GM21515 (cell line): ENCODE measurements around the gene CES3.
"Not testable (repeated sequence)": the region's sequence is repeated elsewhere in the genome, so short reads cannot be mapped to it uniquely, and the experiment has no call there.

Experiments
- ATAC-seq: cut with Tn5 transposase; IDR thresholded peaks from one replicate; pipeline ENCODE4 v1.9.1; 2021; ENCODE audit not compliant: unreplicated experiment

CES3 gene

GRCh38 chr16:66964049-66964448 lies 3.0 kb downstream of the CES3 start:
- ATAC-seq: no peak

GRCh38 chr16:66968847-66969246 lies 7.8 kb downstream of the CES3 start:
- no peak for ATAC-seq

GRCh38 chr16:66970775-66971720 lies 10.0 kb downstream of the CES3 start:
- no peak for ATAC-seq

GRCh38 chr16:66972983-66973382 lies 11.9 kb downstream of the CES3 start:
- no peak for ATAC-seq

- ATAC-seq: no peak
Measured at GRCh38 chr16:66973716-66974115, 12.7 kb downstream of the CES3 start.

GRCh38 chr16:66974156-66974931 lies 13.3 kb downstream of the CES3 start:
- ATAC-seq: not testable (repeated sequence)

GRCh38 chr16:66974932-66975246 lies 13.8 kb downstream of the CES3 start:
- not testable (repeated sequence) for ATAC-seq

GRCh38 chr16:66975302-66975893 lies 14.3 kb downstream of the CES3 start:
- ATAC-seq: no peak

- no peak for ATAC-seq
Measured at GRCh38 chr16:66976746-66977145, 15.7 kb downstream of the CES3 start.

- no peak for ATAC-seq
Measured at GRCh38 chr16:66977341-66978113, 16.5 kb downstream of the CES3 start.

GRCh38 chr16:66979011-66979717 lies 18.1 kb downstream of the CES3 start:
- ATAC-seq: no peak

GRCh38 chr16:66983033-66983432 lies 22.0 kb downstream of the CES3 start:
- no peak for ATAC-seq

- ATAC-seq: no peak
Measured at GRCh38 chr16:66984892-66985311, 23.8 kb downstream of the CES3 start.

GRCh38 chr16:66986559-66986958 lies 25.5 kb downstream of the CES3 start:
- ATAC-seq: no peak

- ATAC-seq: no peak
Measured at GRCh38 chr16:66988197-66988788, 27.2 kb downstream of the CES3 start, which contains the start of gene CES4A. Gene CES4A (plus strand): TSS chr16:66988589. CDS start chr16:66988773, 184 bp downstream.

- ATAC-seq: no peak
Measured at GRCh38 chr16:66991545-66992077, 30.5 kb downstream of the CES3 start.

- ATAC-seq: not testable (repeated sequence)
Measured at GRCh38 chr16:66993558-66993957, 32.5 kb downstream of the CES3 start.

GRCh38 chr16:66996324-66996982 lies 35.4 kb downstream of the CES3 start:
- ATAC-seq: no peak

- no peak for ATAC-seq
Measured at GRCh38 chr16:66996983-66997358, 35.9 kb downstream of the CES3 start.
